Naive thymus-derived CD4-positive, alpha-beta T cell (primary cell): Measurements from ENCODE around the gene NAALADL2. TPM values are rescaled to one million over a fixed set of nuclear protein-coding genes. Genes with fewer than 3 reads are reported as not detected.

Experiments used
- ATAC-seq: fragments of 150-1000 bp; cut with Tn5 transposase; 2 replicates; pipeline ENCODE4 v1.10.0; 2021; ENCODE audit warnings: mild to moderate bottlenecking, moderate library complexity
- CTCF ChIA-PET: fragments of 350-600 bp; sonication (Branson Sonifier 250); formaldehyde crosslinking; loops from one replicate; lab custom pipeline; 2021; ENCODE audit warnings: antibody characterized with exemption; lab: Charles Lee
- POLR2A ChIA-PET: fragments of 350-600 bp; sonication (Branson Sonifier 250); formaldehyde crosslinking; loops from one replicate; lab custom pipeline; 2021; ENCODE audit warnings: antibody characterized with exemption, inconsistent platforms; lab: Charles Lee
- DNase-seq, 9 donors: peaks; one replicate each; pipeline versions ENCODE4 v3.0.0 to v3.0.0-alpha.2; 2020 to 2022; ENCODE audit warnings: mixed read lengths in 1 of 9
- H3K27ac ChIP-seq: one replicate; pipeline ENCODE4 v1.7.0; 2013; ENCODE audit warnings: mild to moderate bottlenecking, low read depth, low read length, moderate library complexity
- H3K27me3 ChIP-seq, 2 donors: one replicate each; pipeline ENCODE4 v1.7.0; 2013; ENCODE audit warnings: low read length in 2 of 2, mild to moderate bottlenecking in 2 of 2, moderate library complexity in 2 of 2; ENCODE audit not compliant: control insufficient read depth in 2 of 2, insufficient read depth in 2 of 2
- H3K36me3 ChIP-seq, 3 experiments: 1 replicate in 2 of 3; 2 replicates in 1 of 3; pipeline ENCODE4 v1.7.0; 2013; ENCODE audit warnings: low read length in 3 of 3, mild to moderate bottlenecking in 3 of 3, moderate library complexity in 1 of 3; ENCODE audit not compliant: insufficient read depth in 3 of 3, control insufficient read depth in 2 of 3
- H3K4me1 ChIP-seq, 2 donors: one replicate each; pipeline ENCODE4 v1.7.0; 2013; ENCODE audit warnings: low read length in 2 of 2, mild to moderate bottlenecking in 2 of 2, moderate library complexity in 1 of 2; ENCODE audit not compliant: control insufficient read depth in 2 of 2, insufficient read depth in 2 of 2
- H3K4me3 ChIP-seq: 2 replicates; pipeline ENCODE4 v1.7.0; 2013; ENCODE audit warnings: mild to moderate bottlenecking, low read length
- H3K9me3 ChIP-seq, 3 experiments: 1 replicate in 2 of 3; 2 replicates in 1 of 3; pipeline ENCODE4 v1.7.0; 2013; ENCODE audit warnings: low read length in 3 of 3; ENCODE audit not compliant: control insufficient read depth in 2 of 3
- H3K27ac Mint-ChIP-seq, 9 donors: one replicate each; pipeline ENCODE4 v1.8.0; 2020 to 2022; ENCODE audit warnings: mixed read lengths in 9 of 9, mild to moderate bottlenecking in 8 of 9, moderate library complexity in 5 of 9, inconsistent platforms in 2 of 9
- H3K27me3 Mint-ChIP-seq, 5 donors: one replicate each; pipeline ENCODE4 v1.8.0; 2021 to 2022; ENCODE audit warnings: mixed read lengths in 5 of 5, mild to moderate bottlenecking in 1 of 5
- H3K36me3 Mint-ChIP-seq, 5 donors: one replicate each; pipeline ENCODE4 v1.8.0; 2020 to 2022; ENCODE audit warnings: mixed read lengths in 5 of 5, mild to moderate bottlenecking in 3 of 5, inconsistent platforms in 1 of 5
- H3K4me1 Mint-ChIP-seq, 7 donors: one replicate each; pipeline ENCODE4 v1.8.0; 2020 to 2022; ENCODE audit warnings: mixed read lengths in 7 of 7, mild to moderate bottlenecking in 3 of 7, inconsistent platforms in 1 of 7
- H3K4me3 Mint-ChIP-seq, 10 donors: one replicate each; pipeline ENCODE4 v1.8.0; 2020 to 2022; ENCODE audit warnings: mild to moderate bottlenecking in 10 of 10, mixed read lengths in 10 of 10, moderate library complexity in 6 of 10, inconsistent platforms in 2 of 10
- H3K9me3 Mint-ChIP-seq, 11 donors: one replicate each; pipeline ENCODE4 v1.8.0; 2020 to 2022; ENCODE audit warnings: mixed read lengths in 11 of 11, mild to moderate bottlenecking in 4 of 11, inconsistent platforms in 1 of 11, moderate library complexity in 1 of 11
- intact Hi-C, 2 donors: fragments of 100-400 bp; cut with micrococcal nuclease; formaldehyde crosslinking; loops; one replicate each; pipeline ENCODE4 v1.15.1; 2023
- polyA plus RNA-seq, 2 donors: library from polyadenylated mRNA; unstranded; fragments of 300-500 nt; fragmentation: Illumina TruSeq; gene quantifications; one replicate each; pipeline ENCODE4 v1.2.3, GENCODE V29; 2021
- total RNA-seq, 6 experiments: library from RNA in 5 of 6; stranded (reverse) in 5 of 6; gene quantifications; 1 replicate in 5 of 6; 2 replicates in 1 of 6; pipeline ENCODE4 v1.2.3 and lab custom pipeline; 2021 to 2026

Gene NAALADL2
- total and polyA plus RNA-seq, 7 experiments from 2014 or later, result 0.76 to 1.4 TPM; not detected in 5

GRCh38 chr3:175591375-175591774, 732.2 kb downstream of the NAALADL2 start:
- Histone ChIP-seq H3K4me1 (no peaks in the 10 kb centered on the region), H3K9me3 (no peaks in the 10 kb centered on the region), H3K27me3 (no peaks in the 10 kb centered on the region), H3K4me3 (no peak overlapping the region), H3K27ac (no peak overlapping the region), H3K36me3 (no peaks in the 10 kb centered on the region)
- H3K27ac Mint-ChIP-seq, result no peak overlapping the region
- H3K36me3 Mint-ChIP-seq, result no peaks in the 10 kb centered on the region
- no peak for ATAC-seq
- CTCF ChIA-PET, result no interaction called here
- peaks cover 3 to 11% (median 8%) of the 10 kb centered on the region in 11 donors for H3K9me3 Mint-ChIP-seq
- intact Hi-C loops, result no loop called here
- H3K4me1 Mint-ChIP-seq, result no peaks in the 10 kb centered on the region
- H3K27me3 Mint-ChIP-seq, result no peaks in the 10 kb centered on the region
- no peak for DNase-seq
- POLR2A ChIA-PET, result no interaction called here
- H3K4me3 Mint-ChIP-seq, result no peak overlapping the region

- Mint-ChIP-seq H3K27ac (no peak overlapping the region), H3K27me3 (no peaks in the 10 kb centered on the region), H3K4me1 (no peaks in the 10 kb centered on the region), H3K9me3 (peaks cover 0 to 11% (median 6%) of the 10 kb centered on the region in 11 donors), H3K36me3 (no peaks in the 10 kb centered on the region), H3K4me3 (no peak overlapping the region)
- no peaks in the 10 kb centered on the region for H3K27me3 ChIP-seq
- intact Hi-C loops, result no loop called here
- H3K36me3 ChIP-seq, result no peaks in the 10 kb centered on the region
- ChIA-PET CTCF (no interaction called here), POLR2A (no interaction called here)
- H3K9me3 ChIP-seq, result no peaks in the 10 kb centered on the region
- no peak overlapping the region for H3K4me3 ChIP-seq
- ATAC-seq (no peak), DNase-seq (no peak)
- H3K4me1 ChIP-seq, result no peaks in the 10 kb centered on the region
- H3K27ac ChIP-seq, result no peak overlapping the region
Observed at GRCh38 chr3:175593331-175593730, 734.2 kb downstream of the NAALADL2 start.

GRCh38 chr3:175598740-175599139, 739.6 kb downstream of the NAALADL2 start:
- Histone ChIP-seq H3K9me3 (no peaks in the 10 kb centered on the region), H3K27me3 (no peaks in the 10 kb centered on the region), H3K4me3 (no peak overlapping the region), H3K4me1 (no peaks in the 10 kb centered on the region), H3K36me3 (no peaks in the 10 kb centered on the region), H3K27ac (no peak overlapping the region)
- POLR2A ChIA-PET, result no interaction called here
- no peaks in the 10 kb centered on the region for H3K36me3 Mint-ChIP-seq
- H3K27me3 Mint-ChIP-seq, result no peaks in the 10 kb centered on the region
- no peak overlapping the region for H3K4me3 Mint-ChIP-seq
- no peak for ATAC-seq
- no peaks in the 10 kb centered on the region for H3K4me1 Mint-ChIP-seq
- CTCF ChIA-PET, result no interaction called here
- intact Hi-C loops, result no loop called here
- peaks cover 0 to 12% (median 6%) of the 10 kb centered on the region in 11 donors for H3K9me3 Mint-ChIP-seq
- H3K27ac Mint-ChIP-seq, result no peak overlapping the region
- no peak for DNase-seq

GRCh38 chr3:175601521-175601920, 742.4 kb downstream of the NAALADL2 start:
- Histone ChIP-seq H3K4me3 (no peak overlapping the region), H3K4me1 (no peaks in the 10 kb centered on the region), H3K36me3 (no peaks in the 10 kb centered on the region), H3K27ac (no peak overlapping the region), H3K9me3 (no peaks in the 10 kb centered on the region), H3K27me3 (no peaks in the 10 kb centered on the region)
- DNase-seq, result no peak
- Mint-ChIP-seq H3K4me3 (no peak overlapping the region), H3K9me3 (peaks cover 0 to 9% (median 2%) of the 10 kb centered on the region in 11 donors), H3K36me3 (no peaks in the 10 kb centered on the region), H3K27ac (no peak overlapping the region), H3K4me1 (no peaks in the 10 kb centered on the region), H3K27me3 (no peaks in the 10 kb centered on the region)
- ChIA-PET CTCF (no interaction called here), POLR2A (no interaction called here)
- intact Hi-C loops, result no loop called here
- ATAC-seq, result no peak

DNA sequence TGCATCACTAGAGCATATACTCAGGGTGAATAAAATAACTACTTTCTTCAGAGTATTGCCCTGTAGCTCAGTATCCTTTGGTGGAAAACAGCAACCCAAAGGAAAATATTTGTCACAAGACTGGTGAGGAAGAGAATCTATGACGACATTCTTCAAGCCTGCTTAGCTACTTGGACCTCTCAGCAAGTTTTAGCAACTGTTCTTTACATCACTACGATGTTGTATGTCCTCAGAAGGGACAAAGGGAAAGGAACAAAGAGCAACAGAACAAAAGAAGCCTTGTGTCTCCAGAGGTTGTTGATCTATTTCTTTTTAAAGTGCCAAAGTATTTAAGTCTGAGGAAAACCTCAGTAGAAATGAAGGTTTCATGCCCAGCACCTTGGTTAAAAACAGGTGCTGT, 746.7 kb downstream of the NAALADL2 start:
- H3K36me3 Mint-ChIP-seq, result no peaks in the 10 kb centered on the region
- no peaks in the 10 kb centered on the region for H3K27me3 Mint-ChIP-seq
- no peaks in the 10 kb centered on the region for H3K27me3 ChIP-seq
- H3K27ac ChIP-seq, result no peak overlapping the region
- H3K4me1 ChIP-seq, result no peaks in the 10 kb centered on the region
- H3K9me3 Mint-ChIP-seq, result peaks cover 0 to 24% (median 0%) of the 10 kb centered on the region in 11 donors
- H3K27ac Mint-ChIP-seq, result no peak overlapping the region
- DNase-seq (no peak), ATAC-seq (no peak)
- ChIA-PET CTCF (no interaction called here), POLR2A (no interaction called here)
- H3K4me1 Mint-ChIP-seq, result no peaks in the 10 kb centered on the region
- no peaks in the 10 kb centered on the region for H3K9me3 ChIP-seq
- intact Hi-C loops, result no loop called here
- no peaks in the 10 kb centered on the region for H3K36me3 ChIP-seq
- no peak overlapping the region for H3K4me3 Mint-ChIP-seq
- no peak overlapping the region for H3K4me3 ChIP-seq

DNA sequence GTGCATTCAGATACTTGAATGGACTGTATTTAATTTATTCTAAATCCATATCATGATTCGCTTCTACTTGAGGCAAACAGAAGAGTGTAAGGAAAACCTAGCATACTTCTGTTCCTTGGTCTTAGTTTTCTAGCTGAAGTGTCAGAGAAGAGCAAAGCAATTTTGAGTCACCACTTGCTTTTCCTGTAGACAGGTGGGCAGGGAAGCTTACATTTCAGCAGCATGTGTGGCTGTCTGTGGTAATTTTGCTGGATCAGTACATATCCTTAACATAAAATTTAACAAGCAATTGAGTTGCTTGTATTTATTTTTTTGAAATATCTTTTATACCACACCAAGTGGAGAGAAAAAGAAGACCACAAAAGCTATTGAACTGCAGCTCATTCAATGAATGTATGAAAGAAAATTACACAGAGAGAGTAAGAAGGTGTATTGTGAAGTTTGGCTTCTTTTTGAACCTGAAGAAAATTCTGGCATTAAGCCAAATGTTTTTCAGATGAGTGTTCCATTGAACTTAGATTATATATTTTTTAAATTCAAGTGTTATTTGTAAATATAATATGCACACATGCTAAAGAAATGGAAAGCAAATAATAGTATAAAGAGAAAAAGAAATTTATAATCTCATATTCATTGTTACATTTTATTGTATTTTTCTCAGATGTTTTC, 747.6 kb downstream of the NAALADL2 start:
- POLR2A ChIA-PET, result no interaction called here
- Mint-ChIP-seq H3K27ac (no peak overlapping the region), H3K9me3 (peaks cover 0 to 24% (median 0%) of the 10 kb centered on the region in 11 donors), H3K36me3 (no peaks in the 10 kb centered on the region), H3K27me3 (no peaks in the 10 kb centered on the region), H3K4me1 (no peaks in the 10 kb centered on the region), H3K4me3 (no peak overlapping the region)
- Histone ChIP-seq H3K36me3 (no peaks in the 10 kb centered on the region), H3K9me3 (no peaks in the 10 kb centered on the region), H3K4me3 (no peak overlapping the region), H3K27ac (no peak overlapping the region), H3K4me1 (no peaks in the 10 kb centered on the region), H3K27me3 (no peaks in the 10 kb centered on the region)
- CTCF ChIA-PET, result no interaction called here
- DNase-seq (no peak), ATAC-seq (no peak)
- intact Hi-C loops, result no loop called here

DNA sequence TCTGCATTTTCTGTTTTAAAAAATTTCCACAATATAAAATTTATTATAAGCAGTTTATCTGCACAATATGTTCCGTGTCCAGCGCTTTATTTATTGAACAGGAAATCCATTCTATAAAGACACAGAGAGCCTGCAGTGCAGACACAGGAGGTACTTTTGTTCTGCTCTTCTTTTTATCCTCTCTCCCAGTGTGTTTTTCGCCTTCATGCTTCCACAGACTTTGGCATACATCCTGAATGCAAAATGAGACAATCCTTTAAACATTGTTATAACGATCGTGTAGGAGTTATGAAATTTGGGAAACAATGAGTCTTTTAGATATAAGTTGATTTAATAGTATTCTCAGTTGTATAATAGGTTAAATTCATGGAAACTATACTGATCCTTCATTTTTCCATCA, 749.2 kb downstream of the NAALADL2 start:
- no peak overlapping the region for H3K4me3 ChIP-seq
- DNase-seq (no peak), ATAC-seq (no peak)
- Mint-ChIP-seq H3K4me3 (no peak overlapping the region), H3K9me3 (peaks cover 0 to 30% (median 0%) of the 10 kb centered on the region in 11 donors), H3K36me3 (no peaks in the 10 kb centered on the region), H3K27ac (no peak overlapping the region), H3K4me1 (no peaks in the 10 kb centered on the region), H3K27me3 (no peaks in the 10 kb centered on the region)
- H3K9me3 ChIP-seq, result no peaks in the 10 kb centered on the region
- no peak overlapping the region for H3K27ac ChIP-seq
- ChIA-PET POLR2A (no interaction called here), CTCF (no interaction called here)
- no peaks in the 10 kb centered on the region for H3K4me1 ChIP-seq
- intact Hi-C loops, result no loop called here
- no peaks in the 10 kb centered on the region for H3K27me3 ChIP-seq
- no peaks in the 10 kb centered on the region for H3K36me3 ChIP-seq
